CD8-positive, alpha-beta memory T cell (primary cell): ENCODE results near the gene FUT8. TPM values are rescaled to one million over a fixed set of nuclear protein-coding genes. Genes with fewer than 3 reads are reported as not detected.
A peak's percentile ranks its signal among the peaks of the same experiment; 100 is the strongest.

ENCODE experiments used
- CTCF ChIA-PET: fragments of 350-600 bp; sonication (Branson Sonifier 250); formaldehyde crosslinking; loops from one replicate; lab custom pipeline; 2021; ENCODE audit warnings: antibody characterized with exemption; lab: Charles Lee
- POLR2A ChIA-PET: fragments of 350-600 bp; sonication (Branson Sonifier 250); formaldehyde crosslinking; loops from one replicate; lab custom pipeline; 2021; ENCODE audit warnings: antibody characterized with exemption; lab: Charles Lee
- DNase-seq, 5 donors: peaks; one replicate each; pipeline versions ENCODE4 v3.0.0 to v3.0.0-alpha.2; 2020 to 2022; ENCODE audit warnings: mixed read lengths in 1 of 5
- H3K27ac ChIP-seq: one replicate; pipeline ENCODE4 v1.7.0; 2013; ENCODE audit warnings: low read depth, mild to moderate bottlenecking, low read length, moderate library complexity
- H3K27me3 ChIP-seq: 2 replicates; pipeline ENCODE4 v1.7.0; 2013; ENCODE audit warnings: low read length, mild to moderate bottlenecking; ENCODE audit not compliant: insufficient read depth, poor library complexity, severe bottlenecking
- H3K36me3 ChIP-seq: 2 replicates; pipeline ENCODE4 v1.7.0; 2013; ENCODE audit warnings: mild to moderate bottlenecking, low read length, moderate library complexity; ENCODE audit not compliant: insufficient read depth
- H3K4me1 ChIP-seq: 2 replicates; pipeline ENCODE4 v1.7.0; 2013; ENCODE audit warnings: mild to moderate bottlenecking, low read length, moderate library complexity; ENCODE audit not compliant: insufficient read depth
- H3K4me3 ChIP-seq: 2 replicates; pipeline ENCODE4 v1.7.0; 2013; ENCODE audit warnings: mild to moderate bottlenecking, low read length
- H3K9me3 ChIP-seq: 2 replicates; pipeline ENCODE4 v1.7.0; 2013; ENCODE audit warnings: mild to moderate bottlenecking, low read length
- H3K27ac Mint-ChIP-seq, 8 donors: one replicate each; pipeline ENCODE4 v1.8.0; 2020 to 2021; ENCODE audit warnings: mixed read lengths in 8 of 8, mild to moderate bottlenecking in 6 of 8, inconsistent platforms in 3 of 8, moderate library complexity in 3 of 8
- H3K27me3 Mint-ChIP-seq, 2 donors: one replicate each; pipeline ENCODE4 v1.8.0; 2020 to 2021; ENCODE audit warnings: mixed read lengths in 2 of 2, mild to moderate bottlenecking in 1 of 2, moderate library complexity in 1 of 2
- H3K36me3 Mint-ChIP-seq, 3 donors: one replicate each; pipeline ENCODE4 v1.8.0; 2020 to 2021; ENCODE audit warnings: mixed read lengths in 3 of 3, inconsistent platforms in 1 of 3, mild to moderate bottlenecking in 1 of 3
- H3K4me1 Mint-ChIP-seq, 3 donors: one replicate each; pipeline ENCODE4 v1.8.0; 2020 to 2021; ENCODE audit warnings: mixed read lengths in 3 of 3, inconsistent platforms in 1 of 3, mild to moderate bottlenecking in 1 of 3
- H3K4me3 Mint-ChIP-seq, 7 donors: one replicate each; pipeline ENCODE4 v1.8.0; 2020 to 2021; ENCODE audit warnings: mixed read lengths in 7 of 7, mild to moderate bottlenecking in 6 of 7, moderate library complexity in 4 of 7, inconsistent platforms in 2 of 7
- H3K9me3 Mint-ChIP-seq, 5 donors: one replicate each; pipeline ENCODE4 v1.8.0; 2020 to 2022; ENCODE audit warnings: mixed read lengths in 5 of 5, mild to moderate bottlenecking in 3 of 5, moderate library complexity in 2 of 5, inconsistent platforms in 1 of 5
- polyA plus RNA-seq: library from polyadenylated mRNA; unstranded; fragments of 300-500 nt; fragmentation: Illumina TruSeq; gene quantifications from one replicate; pipeline ENCODE4 v1.2.3, GENCODE V29; 2021
- total RNA-seq, 2 experiments: library from RNA; stranded (reverse); gene quantifications; one replicate each; pipeline ENCODE4 v1.2.3, GENCODE V29; 2021

The FUT8 gene
- total and polyA plus RNA-seq, 3 experiments from 2014 or later: 13.3 to 81.7 (median 76.0) TPM

- H3K4me3 ChIP-seq: no peak overlapping the region
- no peak overlapping the region for H3K4me3 Mint-ChIP-seq
- POLR2A ChIA-PET: no interaction called here
Measured at GRCh38 chr14:65723348-65723747, 310.8 kb downstream of the FUT8 start.

GRCh38 chr14:65728604-65729003, 316.1 kb downstream of the FUT8 start:
- H3K27ac Mint-ChIP-seq: no peak overlapping the region
- ChIA-PET POLR2A (no interaction called here), CTCF (no interaction called here)
- no peaks in the 10 kb centered on the region for H3K27me3 Mint-ChIP-seq
- Histone ChIP-seq H3K4me1 (no peaks in the 10 kb centered on the region), H3K27me3 (no peaks in the 10 kb centered on the region), H3K4me3 (no peak overlapping the region), H3K36me3 (no peaks in the 10 kb centered on the region), H3K27ac (no peak overlapping the region), H3K9me3 (no peaks in the 10 kb centered on the region)
- H3K4me1 Mint-ChIP-seq: peaks cover 2 to 21% (median 17%) of the 10 kb centered on the region in 3 donors
- peaks cover 41 to 64% (median 44%) of the 10 kb centered on the region in 3 donors for H3K36me3 Mint-ChIP-seq
- DNase-seq: no peak
- H3K9me3 Mint-ChIP-seq: peaks cover 0 to 7% (median 0%) of the 10 kb centered on the region in 5 donors
- H3K4me3 Mint-ChIP-seq: no peak overlapping the region

More at GRCh38 chr14:65723348-65723747, 310.8 kb downstream of the FUT8 start:
- H3K9me3 ChIP-seq: no peaks in the 10 kb centered on the region
- CTCF ChIA-PET: interaction anchor here (1.0 kb wide), 1 partner anchor 21 kb away, joined by 3 read pairs; no protein-coding TSS in a partner anchor
- DNase-seq: no peak
- H3K36me3 Mint-ChIP-seq: peaks cover 46 to 54% (median 48%) of the 10 kb centered on the region in 3 donors
- no peaks in the 10 kb centered on the region for H3K27me3 Mint-ChIP-seq
- H3K4me1 ChIP-seq: peaks cover 11% of the 10 kb centered on the region
- H3K9me3 Mint-ChIP-seq: peaks cover 0 to 10% (median 7%) of the 10 kb centered on the region in 5 donors
- H3K36me3 ChIP-seq: no peaks in the 10 kb centered on the region
- H3K27ac Mint-ChIP-seq: peak overlapping the region in 2 of 8 donors; percentile 38 to 40
- H3K27ac ChIP-seq: no peak overlapping the region
- H3K27me3 ChIP-seq: no peaks in the 10 kb centered on the region
- H3K4me1 Mint-ChIP-seq: peaks cover 19 to 40% (median 22%) of the 10 kb centered on the region in 3 donors

- ChIA-PET POLR2A (no interaction called here), CTCF (interaction anchor here (0.7 kb wide), 1 partner anchor 403 kb away, joined by 3 read pairs; no protein-coding TSS in a partner anchor)
- H3K27ac Mint-ChIP-seq: peak overlapping the region in 1 of 8 donors; percentile 37
Measured at GRCh38 chr14:65729566-65729965, 317.0 kb downstream of the FUT8 start.

GRCh38 chr14:65731933-65732506, 319.5 kb downstream of the FUT8 start:
- peaks cover 22 to 62% (median 34%) of the 10 kb centered on the region in 3 donors for H3K36me3 Mint-ChIP-seq
- Histone ChIP-seq H3K27ac (no peak overlapping the region), H3K9me3 (no peaks in the 10 kb centered on the region), H3K4me3 (no peak overlapping the region), H3K4me1 (no peaks in the 10 kb centered on the region), H3K27me3 (no peaks in the 10 kb centered on the region), H3K36me3 (no peaks in the 10 kb centered on the region)
- no peaks in the 10 kb centered on the region for H3K27me3 Mint-ChIP-seq
- ChIA-PET POLR2A (no interaction called here), CTCF (no interaction called here)
- peaks cover 2 to 21% (median 17%) of the 10 kb centered on the region in 3 donors for H3K4me1 Mint-ChIP-seq
- peak overlapping the region in 4 of 8 donors; percentile 0 to 66 (median 29) for H3K27ac Mint-ChIP-seq
- no peak for DNase-seq
- H3K4me3 Mint-ChIP-seq: no peak overlapping the region
- H3K9me3 Mint-ChIP-seq: peaks cover 0 to 5% (median 0%) of the 10 kb centered on the region in 5 donors

More at GRCh38 chr14:65729566-65729965, 317.0 kb downstream of the FUT8 start:
- H3K27ac ChIP-seq: no peak overlapping the region
- Mint-ChIP-seq H3K4me1 (peaks cover 2 to 21% (median 17%) of the 10 kb centered on the region in 3 donors), H3K4me3 (no peak overlapping the region), H3K36me3 (peaks cover 41 to 67% (median 41%) of the 10 kb centered on the region in 3 donors), H3K9me3 (peaks cover 0 to 7% (median 0%) of the 10 kb centered on the region in 5 donors), H3K27me3 (no peaks in the 10 kb centered on the region)
- no peaks in the 10 kb centered on the region for H3K27me3 ChIP-seq
- H3K4me1 ChIP-seq: no peaks in the 10 kb centered on the region
- H3K9me3 ChIP-seq: no peaks in the 10 kb centered on the region
- no peak overlapping the region for H3K4me3 ChIP-seq
- no peak for DNase-seq
- H3K36me3 ChIP-seq: no peaks in the 10 kb centered on the region

- ChIA-PET POLR2A (no interaction called here), CTCF (no interaction called here)
- Mint-ChIP-seq H3K4me1 (no peaks in the 10 kb centered on the region), H3K9me3 (no peaks in the 10 kb centered on the region), H3K36me3 (peaks cover 22 to 58% (median 32%) of the 10 kb centered on the region in 3 donors), H3K27ac (peak overlapping the region in 1 of 8 donors; percentile 65), H3K4me3 (no peak overlapping the region), H3K27me3 (no peaks in the 10 kb centered on the region)
- H3K4me3 ChIP-seq: no peak overlapping the region
- DNase-seq: no peak
- H3K27ac ChIP-seq: no peak overlapping the region
- no peaks in the 10 kb centered on the region for H3K36me3 ChIP-seq
- H3K9me3 ChIP-seq: no peaks in the 10 kb centered on the region
- no peaks in the 10 kb centered on the region for H3K4me1 ChIP-seq
- no peaks in the 10 kb centered on the region for H3K27me3 ChIP-seq
Measured at GRCh38 chr14:65738339-65738738, 325.8 kb downstream of the FUT8 start.

- ChIA-PET POLR2A (no interaction called here), CTCF (no interaction called here)
- Mint-ChIP-seq H3K4me3 (no peak overlapping the region), H3K9me3 (no peaks in the 10 kb centered on the region), H3K36me3 (peaks cover 19 to 24% (median 20%) of the 10 kb centered on the region in 3 donors), H3K4me1 (peaks cover 0 to under 1% (median 0%) of the 10 kb centered on the region in 3 donors), H3K27me3 (no peaks in the 10 kb centered on the region), H3K27ac (no peak overlapping the region)
- Histone ChIP-seq H3K4me1 (no peaks in the 10 kb centered on the region), H3K4me3 (no peak overlapping the region), H3K36me3 (no peaks in the 10 kb centered on the region), H3K9me3 (no peaks in the 10 kb centered on the region), H3K27ac (no peak overlapping the region), H3K27me3 (no peaks in the 10 kb centered on the region)
- no peak for DNase-seq
Measured at GRCh38 chr14:65745396-65746190, 333.1 kb downstream of the FUT8 start.

- CTCF ChIA-PET: no interaction called here
- H3K27me3 Mint-ChIP-seq: no peaks in the 10 kb centered on the region
Measured at GRCh38 chr14:65748796-65749195, 336.3 kb downstream of the FUT8 start.

GRCh38 chr14:65749287-65749686, 336.8 kb downstream of the FUT8 start:
- ChIA-PET POLR2A (no interaction called here), CTCF (no interaction called here)
- Mint-ChIP-seq H3K27ac (peak overlapping the region in 2 of 8 donors; percentile 8 to 19), H3K27me3 (no peaks in the 10 kb centered on the region), H3K36me3 (peaks cover 3 to 11% (median 3%) of the 10 kb centered on the region in 3 donors), H3K4me3 (no peak overlapping the region), H3K4me1 (peaks cover 0 to 3% (median 0%) of the 10 kb centered on the region in 3 donors), H3K9me3 (no peaks in the 10 kb centered on the region)
- Histone ChIP-seq H3K36me3 (no peaks in the 10 kb centered on the region), H3K4me3 (no peak overlapping the region), H3K9me3 (no peaks in the 10 kb centered on the region), H3K27ac (no peak overlapping the region), H3K27me3 (no peaks in the 10 kb centered on the region), H3K4me1 (no peaks in the 10 kb centered on the region)
- no peak for DNase-seq

More at GRCh38 chr14:65748796-65749195, 336.3 kb downstream of the FUT8 start:
- no peak for DNase-seq
- POLR2A ChIA-PET: no interaction called here
- H3K4me1 Mint-ChIP-seq: peaks cover 0 to 3% (median 0%) of the 10 kb centered on the region in 3 donors
- H3K4me3 ChIP-seq: no peak overlapping the region
- H3K27me3 ChIP-seq: no peaks in the 10 kb centered on the region
- no peaks in the 10 kb centered on the region for H3K4me1 ChIP-seq
- H3K36me3 ChIP-seq: no peaks in the 10 kb centered on the region
- H3K9me3 ChIP-seq: no peaks in the 10 kb centered on the region
- H3K27ac Mint-ChIP-seq: no peak overlapping the region
- H3K27ac ChIP-seq: no peak overlapping the region
- H3K36me3 Mint-ChIP-seq: peaks cover 6 to 11% (median 6%) of the 10 kb centered on the region in 3 donors
- H3K9me3 Mint-ChIP-seq: no peaks in the 10 kb centered on the region
- no peak overlapping the region for H3K4me3 Mint-ChIP-seq
